Pulmonary artery endothelial cell (primary cell): ENCODE results near the gene CIB2. TPM values are rescaled to one million over a fixed set of nuclear protein-coding genes. Genes with fewer than 3 reads are reported as not detected.

Source experiments
- DNase-seq: peaks from one replicate; pipeline ENCODE4 v3.0.0-alpha.2; 2011; ENCODE audit warnings: low read depth, low spot score
- total RNA-seq: library from RNA; depleted of rRNA; stranded (reverse); fragments of >200 nt; gene quantifications from 2 replicates; pipeline ENCODE4 v1.2.3, GENCODE V29; 2014

Gene CIB2
- total RNA-seq, 1 donor from 2014 or later, result 1.6 TPM

DNA sequence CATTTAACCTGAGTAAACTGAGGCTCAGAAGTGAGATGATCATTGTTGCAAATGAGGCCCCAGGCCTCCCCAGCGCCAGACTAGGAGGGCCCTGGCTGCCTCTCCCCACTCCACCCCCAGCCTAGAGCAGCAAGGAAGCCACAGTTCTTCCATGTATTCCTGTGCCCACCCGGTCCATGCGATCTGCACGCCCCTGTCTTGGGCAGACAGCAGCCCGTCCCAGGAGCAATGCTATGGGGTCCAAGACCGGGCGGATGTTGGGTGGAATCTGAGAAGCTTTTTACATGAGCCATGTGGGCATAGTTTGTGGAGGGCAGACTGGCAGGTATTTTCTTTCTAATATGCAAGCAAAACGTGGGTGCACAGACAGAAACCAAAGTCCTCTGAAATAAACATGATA lies 23.8 kb downstream of the CIB2 start:
- DNase-seq, result no peak

DNA sequence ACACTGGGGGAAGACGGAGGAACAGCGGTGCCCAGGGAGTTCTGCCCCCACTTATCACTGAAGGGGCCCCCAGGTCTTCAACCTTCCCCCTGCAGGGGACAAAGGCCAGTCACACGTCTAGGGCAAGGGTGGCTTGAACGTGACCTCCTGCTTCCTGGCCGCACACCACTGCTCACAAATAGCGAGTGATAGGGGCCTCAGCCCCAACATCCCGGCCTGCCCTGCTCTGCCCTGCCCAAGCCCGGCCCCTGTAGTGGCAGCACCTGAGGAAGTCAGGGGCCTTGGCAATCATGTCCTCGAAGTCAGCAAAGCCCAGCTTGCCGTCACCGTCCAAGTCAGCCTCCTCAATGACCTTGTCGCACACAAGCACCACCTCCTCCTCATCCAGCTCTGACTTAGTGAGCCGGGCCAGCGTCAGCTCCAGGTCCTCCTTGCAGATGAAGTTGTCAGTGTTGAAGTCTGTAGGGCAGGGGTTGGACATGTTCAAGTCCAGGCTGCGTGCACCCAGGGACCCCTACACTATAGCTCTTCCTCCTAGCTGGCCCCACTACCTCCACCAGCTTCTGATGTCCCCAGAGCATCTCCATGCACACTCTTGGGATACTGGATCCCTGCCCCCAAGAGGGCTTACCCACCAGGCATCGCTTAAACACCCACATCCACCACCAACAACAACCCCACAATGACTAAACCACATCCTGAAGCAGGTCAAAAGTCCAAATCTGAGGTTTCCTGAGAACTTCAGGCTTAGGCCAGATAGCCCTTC lies 25.6 kb downstream of the CIB2 start:
- no peak for DNase-seq

DNA sequence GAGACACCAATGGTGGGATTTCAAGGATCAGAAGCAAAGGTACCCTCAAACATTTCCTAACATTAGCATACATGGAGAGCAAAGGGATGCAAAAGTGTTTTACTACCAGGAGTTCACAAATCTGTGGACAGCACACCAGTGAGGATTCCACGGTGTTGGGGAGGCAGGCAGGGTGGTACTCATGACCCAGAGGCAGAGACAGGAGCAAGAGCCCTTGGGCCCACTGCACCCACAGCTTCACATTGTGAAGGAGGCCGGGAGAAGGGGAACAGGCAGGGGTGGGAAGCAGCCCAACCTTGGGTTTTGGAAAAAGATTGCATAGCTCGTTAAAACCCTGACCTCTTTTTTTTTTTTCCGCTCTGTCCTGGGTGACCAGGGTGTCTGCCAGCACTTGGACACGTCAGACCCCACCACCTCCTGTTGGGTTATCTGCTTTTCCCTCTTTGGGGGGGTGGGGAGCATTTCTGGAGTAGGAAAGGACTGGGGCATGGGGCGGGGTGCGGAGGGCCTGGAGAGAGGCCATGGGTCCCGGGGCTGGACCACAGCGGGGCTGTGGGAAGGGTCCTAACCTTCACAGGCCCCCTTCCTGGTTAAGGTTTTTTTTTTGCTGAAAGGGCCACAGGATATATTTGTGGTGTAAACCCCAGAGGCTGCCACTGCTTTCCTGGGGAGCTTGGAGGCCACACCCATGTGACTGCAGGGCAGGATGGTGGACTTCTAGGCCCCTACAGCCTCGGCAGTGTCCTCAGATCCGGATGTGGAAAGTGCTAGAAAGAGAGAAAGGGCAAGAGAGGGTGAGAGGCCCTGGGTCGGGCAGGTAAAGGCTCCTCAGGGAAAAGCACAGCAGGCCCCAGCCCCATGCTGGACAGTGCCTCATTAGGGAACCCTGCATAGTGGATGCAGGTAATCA lies 26.4 kb downstream of the CIB2 start:
- no peak for DNase-seq

DNA sequence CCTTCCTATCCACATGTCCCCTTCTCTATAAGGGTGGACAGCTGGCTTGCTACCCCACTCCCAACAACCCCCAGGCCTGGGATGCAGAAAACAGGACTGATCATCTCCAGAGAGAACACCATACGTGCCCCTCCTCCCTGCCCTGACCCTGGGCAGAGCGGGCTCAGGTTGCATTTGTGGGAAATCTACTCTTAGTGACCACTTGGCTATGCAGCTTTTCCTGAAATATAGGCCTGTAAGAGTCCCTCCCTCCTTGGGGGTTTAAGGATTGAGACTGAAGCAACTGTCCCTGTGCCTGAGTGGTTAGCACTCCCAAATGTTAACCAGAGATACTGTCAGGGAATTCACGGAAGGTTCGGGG lies 27.1 kb downstream of the CIB2 start:
- DNase-seq, result no peak

DNA sequence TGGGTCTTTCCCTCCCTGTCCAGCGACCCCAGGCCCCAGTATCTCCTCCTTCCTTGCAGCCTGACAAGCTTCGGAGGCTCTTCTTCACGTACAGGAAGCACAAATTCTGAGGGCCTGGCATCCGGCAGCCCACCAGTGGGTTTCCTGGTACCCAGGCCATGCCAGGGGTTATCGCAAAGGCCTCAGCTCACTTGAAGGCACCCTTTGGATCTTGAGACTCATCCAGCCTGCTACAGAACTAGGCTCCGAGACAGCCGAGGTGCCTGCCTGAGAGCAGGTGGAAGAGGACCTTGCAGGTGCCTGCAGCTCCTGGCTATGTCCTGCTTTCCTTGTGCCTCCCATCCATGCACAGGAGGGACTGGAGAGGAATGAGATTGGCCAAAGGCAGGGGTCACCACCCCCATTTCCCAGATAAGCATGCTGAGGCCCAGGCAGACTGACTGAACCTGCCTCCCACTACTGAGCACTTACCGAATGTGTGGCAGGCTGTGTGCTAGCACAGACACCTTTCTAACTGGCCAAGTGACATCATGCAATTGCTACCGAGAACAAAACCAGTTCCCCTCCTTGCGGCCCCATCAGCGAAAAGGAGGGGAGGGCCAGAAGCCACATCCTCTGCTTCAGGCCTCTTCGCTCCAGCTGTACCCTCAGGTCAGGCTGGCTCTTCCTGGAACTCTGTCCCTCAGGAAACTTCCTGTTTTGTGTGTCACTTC lies 27.7 kb downstream of the CIB2 start:
- DNase-seq, result no peak

DNA sequence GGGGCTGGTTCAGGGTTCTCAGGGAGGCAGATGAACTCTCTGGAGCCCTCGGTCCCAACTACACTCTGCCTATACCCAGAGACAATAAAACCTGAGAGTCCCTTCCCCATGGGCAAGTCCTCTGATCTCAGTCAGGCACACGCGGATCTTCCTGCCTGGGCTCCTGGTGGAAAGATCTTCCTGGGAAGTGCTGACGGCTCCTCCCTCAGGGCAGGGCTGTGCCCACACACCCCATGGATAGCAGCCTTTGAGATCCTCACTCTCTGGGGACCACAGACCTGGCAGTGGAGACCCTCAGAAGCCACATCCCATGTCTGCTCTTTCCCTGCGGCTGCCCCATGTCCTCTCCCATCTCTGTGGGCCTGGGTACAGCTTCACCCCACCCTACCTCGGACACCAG lies 28.5 kb downstream of the CIB2 start:
- DNase-seq, result no peak

DNA sequence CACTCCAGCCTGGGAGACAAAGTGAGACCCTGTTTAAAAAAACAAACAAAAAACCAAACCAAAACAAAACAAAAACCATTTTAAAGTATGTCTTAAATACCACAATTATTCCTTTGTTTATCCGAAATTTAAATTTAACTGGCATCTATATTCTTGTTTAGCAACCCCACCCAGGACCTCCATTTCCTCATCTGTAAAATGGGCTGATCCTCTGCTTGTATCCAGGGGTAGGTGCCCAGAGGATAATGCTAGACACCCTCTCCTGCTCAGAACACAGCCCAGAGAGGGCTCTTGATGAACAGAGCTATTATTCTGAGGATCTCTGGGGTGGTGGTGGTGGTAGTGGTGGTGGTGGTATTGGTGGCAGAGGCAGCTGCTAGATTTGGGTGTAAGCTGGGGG lies 29.0 kb downstream of the CIB2 start:
- no peak for DNase-seq

DNA sequence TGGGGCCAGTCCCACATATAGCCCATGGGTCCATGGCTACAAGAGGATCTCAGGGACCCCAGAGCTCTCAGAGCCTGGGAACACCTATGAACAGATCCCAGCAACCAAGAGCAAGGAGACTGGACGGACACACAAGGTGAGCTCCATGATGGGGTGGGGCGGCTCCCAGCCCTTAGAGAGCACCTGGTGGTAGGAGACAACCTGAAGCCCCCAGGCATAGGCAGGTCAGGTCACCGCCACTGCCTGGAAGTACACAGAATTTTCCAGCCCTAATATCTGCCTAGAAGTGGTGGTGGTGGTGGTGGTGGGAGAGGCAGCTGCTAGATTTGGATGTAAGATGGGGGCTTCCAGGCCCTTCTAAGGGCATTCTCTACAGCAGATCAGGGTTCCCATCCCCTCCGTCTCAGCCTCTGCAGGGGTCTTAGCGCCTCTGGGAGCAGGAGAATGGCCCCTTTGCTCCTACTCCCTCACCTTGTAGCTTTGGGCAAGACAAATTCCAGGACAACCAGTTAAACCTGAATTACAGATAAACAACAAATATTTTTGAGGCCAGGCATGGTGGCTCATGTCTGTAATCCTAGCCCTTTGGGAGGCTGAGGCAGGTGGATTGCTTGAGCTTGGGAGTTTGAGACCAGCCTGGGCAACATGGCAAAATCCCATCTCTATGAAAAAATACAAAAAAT lies 29.7 kb downstream of the CIB2 start:
- DNase-seq, result no peak

DNA sequence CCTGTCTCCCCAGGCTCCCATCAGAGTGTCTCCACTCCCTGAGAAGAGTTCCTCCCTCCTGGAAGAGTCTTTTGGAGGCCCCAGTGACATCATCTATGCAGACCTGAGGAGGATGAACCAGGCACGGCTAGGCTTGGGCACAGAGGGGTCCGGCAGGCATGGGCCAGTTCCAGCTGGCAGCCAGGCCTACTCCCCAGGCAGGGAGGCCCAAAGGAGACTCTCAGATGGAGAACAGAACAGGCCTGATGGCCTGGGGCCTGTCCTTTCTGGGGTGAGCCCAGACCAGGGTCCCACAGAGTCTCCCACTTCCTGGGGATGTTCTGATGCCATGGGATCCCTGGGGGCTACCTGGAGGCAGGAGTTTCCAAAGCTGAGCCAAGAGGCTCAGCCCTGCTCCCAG lies 30.4 kb downstream of the CIB2 start:
- DNase-seq, result no peak

DNA sequence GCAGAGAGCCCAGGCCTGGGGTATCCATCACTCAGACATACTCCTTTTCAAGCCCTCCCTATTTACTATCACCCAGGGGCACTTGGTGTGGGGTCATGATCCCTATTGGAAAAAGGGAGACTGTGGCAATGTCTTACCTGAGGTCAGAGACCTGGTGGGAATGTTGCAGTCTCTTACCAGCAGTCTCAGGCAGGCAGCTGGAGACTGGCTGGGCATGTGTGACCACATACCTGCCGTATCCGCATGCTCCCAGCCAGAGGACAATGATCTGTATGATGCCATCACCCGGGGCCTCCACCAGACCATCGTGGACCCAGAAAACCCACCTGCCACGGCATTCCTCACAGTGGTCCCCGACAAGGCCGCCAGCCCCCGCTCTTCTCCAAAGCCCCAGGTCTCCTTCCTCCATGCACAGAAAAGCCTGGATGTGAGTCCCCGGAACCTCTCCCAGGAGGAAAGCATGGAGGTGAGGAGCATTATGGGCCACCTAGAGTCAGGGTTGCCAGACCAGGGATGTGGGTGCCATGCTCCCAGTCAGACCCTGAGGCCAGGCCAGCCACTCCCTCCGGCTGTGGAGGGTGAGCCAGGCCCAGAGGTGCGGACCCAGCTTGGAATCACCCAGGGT lies 33.0 kb downstream of the CIB2 start:
- no peak for DNase-seq

DNA sequence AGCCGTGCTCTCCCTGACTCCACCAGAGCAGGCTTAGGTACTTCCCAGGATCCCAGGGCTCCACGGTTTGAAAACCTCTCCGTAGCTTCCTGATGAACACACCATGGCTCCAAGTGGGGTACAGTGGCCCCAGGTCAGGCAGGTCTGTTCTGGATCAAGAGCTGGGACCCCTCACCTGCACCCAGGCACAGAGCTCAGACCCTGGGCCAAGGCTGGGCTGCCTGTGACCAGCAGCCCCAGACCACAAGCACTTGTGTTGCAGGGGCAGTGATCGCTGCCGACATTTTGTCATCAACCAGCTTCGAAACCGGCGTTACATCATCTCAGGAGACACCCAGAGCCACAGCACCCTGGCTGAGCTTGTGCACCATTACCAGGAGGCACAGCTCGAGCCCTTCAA lies 33.6 kb downstream of the CIB2 start:
- no peak for DNase-seq

DNA sequence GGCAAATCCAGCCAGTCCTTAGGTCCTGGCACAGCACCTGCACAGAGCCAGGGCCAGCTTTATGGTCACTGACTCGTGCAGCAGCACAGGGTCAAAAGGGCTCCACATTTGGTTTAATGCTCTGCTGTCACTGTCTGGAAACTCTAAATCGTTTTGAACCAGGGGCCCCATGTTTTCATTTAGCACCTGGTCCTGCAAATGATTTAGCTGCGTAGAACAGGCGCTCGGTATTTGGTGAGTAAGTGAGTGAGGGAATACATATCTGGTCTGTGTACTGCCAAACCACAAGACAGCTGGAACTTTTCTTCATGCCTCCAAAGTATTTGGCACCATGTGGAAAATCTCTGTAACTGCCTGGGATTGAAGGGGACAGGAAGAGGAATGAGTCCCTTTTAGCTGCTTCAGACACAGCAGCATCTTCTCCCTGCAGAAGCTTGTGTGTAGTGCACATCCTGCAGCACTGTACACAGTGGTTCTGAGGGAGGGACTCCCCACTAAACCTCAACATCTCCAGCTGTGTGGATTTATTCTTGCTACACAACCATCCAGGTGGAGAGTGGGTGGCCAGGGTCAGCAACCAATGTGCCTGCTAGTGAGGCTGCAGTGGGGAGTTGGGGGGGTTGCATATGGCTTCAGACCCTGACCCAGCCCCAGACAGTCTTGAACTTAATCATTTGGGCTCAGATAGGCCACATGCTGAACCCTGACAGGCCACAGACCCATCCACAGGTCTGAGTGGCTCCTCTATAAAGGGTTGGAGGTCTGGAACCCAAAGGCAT lies 37.8 kb downstream of the CIB2 start:
- no peak for DNase-seq

DNA sequence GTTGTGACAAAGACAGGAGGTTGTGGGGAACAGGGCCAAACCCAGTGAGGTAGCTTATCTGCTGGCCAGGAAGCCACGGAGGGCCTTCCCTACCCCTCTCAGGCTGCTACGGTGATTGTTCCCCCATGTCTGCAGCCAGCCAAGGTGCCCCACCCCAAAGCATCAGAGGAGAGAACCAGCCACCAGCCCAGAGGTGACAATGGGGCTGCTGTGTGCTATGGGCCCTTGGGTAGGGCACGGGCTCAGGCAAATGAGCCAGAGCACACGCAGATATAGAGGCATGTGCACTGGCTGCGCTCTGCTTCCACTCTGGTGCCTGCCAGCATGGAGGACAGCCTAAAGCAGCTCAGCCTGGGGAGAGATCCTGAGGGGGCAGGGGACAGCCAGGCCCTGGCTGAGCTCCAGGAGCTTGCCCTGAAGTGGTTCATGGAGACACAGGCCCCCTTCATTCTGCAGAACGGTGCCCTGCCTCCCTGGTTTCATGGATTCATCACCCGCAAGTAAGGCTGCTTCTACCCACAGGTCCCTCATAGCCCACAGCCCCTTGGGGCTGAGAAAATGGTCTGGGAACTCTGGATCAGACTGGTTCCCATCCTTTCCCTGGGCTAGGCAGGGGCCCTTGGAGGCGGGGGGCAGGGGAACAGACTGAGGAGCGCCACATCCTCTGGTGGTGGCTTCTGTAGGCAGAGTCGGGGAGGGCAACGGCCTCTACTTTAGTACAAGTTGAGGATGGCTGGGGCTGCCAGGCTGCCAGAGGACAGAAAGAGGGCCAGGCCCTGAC lies 38.8 kb downstream of the CIB2 start, which contains the start of gene SH2D7:
SH2D7 (plus strand) TSS at position 301 of the 781 bp plus-strand sequence; CDS start at position 325, 24 bp downstream.
- no peak for DNase-seq

DNA sequence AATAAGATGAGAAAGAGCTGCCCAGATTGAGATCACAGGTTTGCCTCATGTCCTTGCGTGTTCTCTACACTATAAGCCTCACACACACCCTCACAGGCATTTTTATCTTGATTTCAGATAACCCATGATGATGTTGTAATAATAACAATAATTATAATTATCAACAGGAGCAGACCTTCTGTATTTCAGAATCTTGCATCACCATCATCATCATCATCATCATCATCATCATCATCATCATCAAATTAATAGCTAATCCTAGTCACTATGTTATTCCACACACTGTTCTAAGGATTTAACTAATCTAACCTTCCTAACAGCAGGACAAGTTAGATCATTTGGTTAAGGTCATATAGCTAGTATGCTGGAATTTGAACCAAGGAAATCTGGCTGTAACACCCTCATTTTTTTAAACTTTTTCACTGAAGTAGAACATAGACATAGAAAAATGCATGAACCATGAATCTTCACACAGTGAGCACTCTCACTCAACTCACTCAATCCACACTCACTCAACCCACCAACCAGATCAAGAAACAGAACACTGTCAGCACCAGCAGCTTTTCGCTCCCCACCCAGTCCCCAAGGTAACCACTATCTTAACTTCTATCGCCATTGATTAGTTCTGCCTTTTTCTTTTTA lies 40.7 kb downstream of the CIB2 start:
- no peak for DNase-seq

DNA sequence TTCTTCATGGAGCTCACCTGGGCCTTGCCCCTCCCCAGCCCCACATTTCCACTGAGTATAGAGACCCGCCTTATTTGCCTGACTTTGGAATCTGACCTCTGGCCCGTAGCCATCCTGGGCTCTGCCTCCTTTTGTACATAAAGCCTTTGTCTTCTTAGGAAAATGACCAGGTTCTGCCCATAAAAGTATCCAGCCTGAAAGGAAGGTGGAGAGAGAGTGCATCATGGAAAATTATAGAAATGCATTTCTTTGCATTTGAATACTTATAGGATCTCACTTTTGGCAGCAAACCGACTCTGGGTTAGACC lies 42.5 kb downstream of the CIB2 start:
- no peak for DNase-seq

DNA sequence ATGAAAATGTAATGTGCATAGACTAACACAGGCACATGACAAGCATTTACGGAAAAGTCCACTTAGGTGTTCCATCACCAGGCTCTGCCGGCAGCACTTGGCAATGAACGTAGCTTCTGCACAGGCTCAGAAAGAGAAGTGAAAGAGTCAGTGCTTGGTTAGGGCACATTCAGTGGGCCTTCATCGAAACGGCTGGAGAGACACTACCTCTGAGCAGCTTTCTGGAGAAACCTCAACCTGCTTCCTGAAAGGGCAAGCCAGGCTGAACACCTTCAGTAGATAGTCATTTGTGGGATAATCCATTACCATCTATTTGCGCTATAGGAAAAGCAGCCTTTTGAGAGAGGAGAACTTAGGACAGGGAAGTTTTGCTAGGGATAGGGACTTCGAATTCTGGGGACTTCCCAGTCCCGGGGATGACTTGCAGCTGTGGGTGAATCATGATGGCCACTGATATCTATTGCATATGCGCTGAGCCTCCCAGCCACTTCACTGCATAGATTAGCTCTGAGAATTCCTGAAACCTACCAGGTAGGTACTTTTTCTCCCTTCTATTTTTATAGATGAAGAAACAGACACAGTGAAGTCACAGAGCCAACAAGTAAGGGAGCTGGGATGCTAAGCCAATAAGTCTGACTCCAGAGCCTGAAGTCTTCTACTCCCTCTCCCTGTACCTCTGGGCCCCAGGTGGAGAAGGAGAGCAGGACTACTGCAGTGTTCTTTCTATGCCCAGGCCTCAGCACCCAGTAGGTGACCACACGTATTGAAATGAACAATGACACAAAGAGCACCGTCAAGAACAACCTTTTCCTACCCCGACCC lies 43.1 kb downstream of the CIB2 start:
- no peak for DNase-seq

DNA sequence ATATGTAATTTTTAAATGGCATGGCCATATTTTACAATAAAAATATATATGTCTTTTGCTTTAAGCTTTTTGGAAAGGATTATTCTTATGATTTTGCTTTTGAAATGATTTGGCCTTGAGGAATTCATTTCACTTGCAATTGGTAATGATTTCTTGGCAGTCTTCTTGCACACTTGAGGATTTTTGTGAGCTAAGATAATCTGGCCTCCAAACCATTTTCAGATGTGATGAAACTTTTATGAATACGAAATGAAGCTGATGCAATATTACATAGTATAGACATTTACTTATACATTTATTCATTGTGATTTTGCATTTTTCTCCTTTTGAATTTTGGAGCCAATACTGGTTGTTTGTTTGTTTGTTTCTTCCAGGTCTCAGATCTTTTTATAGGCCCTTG lies 45.3 kb downstream of the CIB2 start:
- no peak for DNase-seq

DNA sequence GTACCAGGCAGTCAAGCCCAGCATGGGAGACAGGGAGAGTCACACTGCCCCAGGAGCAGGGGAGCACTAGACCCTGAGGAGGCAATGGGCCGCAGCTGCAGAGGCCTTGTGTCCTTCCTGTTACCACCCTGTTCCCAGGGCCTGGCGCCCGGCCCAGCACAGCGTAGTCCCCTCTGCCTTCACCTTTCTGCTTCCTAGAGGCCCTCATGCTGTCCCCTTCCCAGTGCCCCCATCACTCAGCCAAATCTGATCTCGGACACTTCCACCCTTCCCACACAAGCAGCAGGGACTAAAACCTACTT lies 46.8 kb downstream of the CIB2 start:
- no peak for DNase-seq
